GM23248 (cell line): ENCODE results near the gene ZIC4. TPM values are rescaled to one million over a fixed set of nuclear protein-coding genes. Genes with fewer than 3 reads are reported as not detected.

Experiments used
- DNase-seq: peaks from one replicate; pipeline ENCODE4 v3.0.0-alpha.2; 2015
- H2AFZ ChIP-seq: fragments of 200-600 bp; sonication (generic); 2 replicates; pipeline ENCODE4 v1.6.1; 2016; ENCODE audit warnings: antibody characterized with exemption
- H3F3A ChIP-seq: fragments of 200-600 bp; sonication (generic); 2 replicates; pipeline ENCODE4 v1.6.1; 2016; ENCODE audit warnings: mild to moderate bottlenecking, antibody characterized with exemption, mixed run types; ENCODE audit not compliant: insufficient read depth
- H3K27ac ChIP-seq: fragments of 200-600 bp; sonication (generic); 2 replicates; pipeline ENCODE4 v1.5.1; 2016; ENCODE audit warnings: mild to moderate bottlenecking
- H3K27me3 ChIP-seq: fragments of 200-600 bp; sonication (generic); replicated peaks from 2 replicates; pipeline ENCODE4 v1.6.1; 2016; ENCODE audit warnings: mild to moderate bottlenecking; ENCODE audit not compliant: insufficient read depth
- H3K36me3 ChIP-seq: fragments of 200-600 bp; sonication (generic); 2 replicates; pipeline ENCODE4 v1.6.1; 2016; ENCODE audit warnings: low read depth, mild to moderate bottlenecking
- H3K4me1 ChIP-seq: fragments of 200-600 bp; sonication (generic); 2 replicates; pipeline ENCODE4 v1.6.1; 2016; ENCODE audit warnings: mild to moderate bottlenecking; ENCODE audit not compliant: insufficient read depth
- H3K4me2 ChIP-seq: fragments of 200-600 bp; sonication (generic); one replicate; pipeline ENCODE4 v1.6.1; 2016; ENCODE audit warnings: mild to moderate bottlenecking; ENCODE audit not compliant: unreplicated experiment
- H3K4me3 ChIP-seq: fragments of 200-600 bp; sonication (generic); 2 replicates; pipeline ENCODE4 v1.5.1; 2016; ENCODE audit warnings: mild to moderate bottlenecking
- H3K79me2 ChIP-seq: fragments of 200-600 bp; sonication (generic); 2 replicates; pipeline ENCODE4 v1.6.1; 2016; ENCODE audit warnings: mild to moderate bottlenecking; ENCODE audit not compliant: insufficient read depth
- H3K9ac ChIP-seq: fragments of 200-600 bp; sonication (generic); 2 replicates; pipeline ENCODE4 v1.6.1; 2016; ENCODE audit warnings: mild to moderate bottlenecking
- H3K9me2 ChIP-seq: fragments of 200-600 bp; sonication (generic); 2 replicates; pipeline ENCODE4 v1.6.1; 2016; ENCODE audit warnings: mixed run types, mild to moderate bottlenecking, moderate library complexity; ENCODE audit not compliant: insufficient read depth
- H3K9me3 ChIP-seq: fragments of 200-600 bp; sonication (generic); one replicate; pipeline ENCODE4 v1.6.1; 2017; ENCODE audit warnings: low read depth
- H4K20me1 ChIP-seq: fragments of 200-600 bp; sonication (generic); 2 replicates; pipeline ENCODE4 v1.6.0; 2016; ENCODE audit not compliant: insufficient read depth
- EZH2 ChIP-seq: fragments of 200-600 bp; sonication (generic); IDR thresholded peaks from 2 replicates; pipeline ENCODE4 v1.6.1; 2018; ENCODE audit warnings: antibody characterized with exemption, mild to moderate bottlenecking; ENCODE audit not compliant: insufficient read depth, poor library complexity, severe bottlenecking
- EZH2phosphoT487 ChIP-seq: fragments of 200-600 bp; sonication (generic); IDR thresholded peaks from 2 replicates; pipeline ENCODE4 v1.6.1; 2018; ENCODE audit warnings: antibody characterized with exemption, moderate library complexity, mild to moderate bottlenecking, low read depth; ENCODE audit not compliant: insufficient read depth
- WGBS, 2 experiments: methylation state at CpG; one replicate each; pipeline ENCODE4 v1.1.6; 2015 to 2017; ENCODE audit warnings: low lambda C conversion rate in 2 of 2, low coverage in 1 of 2; ENCODE audit errors: missing lambda C conversion rate in 2 of 2; 5-methylcytosine and 5-hydroxymethylcytosine counted together
- in situ Hi-C: fragments of 300-500 bp; cut with MboI; formaldehyde crosslinking; loops from 2 replicates; pipeline ENCODE4 v1.15.0; 2020
- polyA plus RNA-seq: library from polyadenylated mRNA; unstranded; fragments of >200 nt; fragmentation: Nextera tagmentation; extraction: Ambion mirVana; gene quantifications from 2 replicates; pipeline ENCODE4 v1.2.1, GENCODE V29; 2016
- total RNA-seq: library from RNA; depleted of rRNA; stranded (reverse); fragments of >200 nt; shearing (Covaris generic); gene quantifications from 2 replicates; pipeline ENCODE4 v1.2.3, GENCODE V29; 2014

The ZIC4 gene
- total and polyA plus RNA-seq, 2 experiments from 2014 or later, result 4.3 to 7.0 TPM

DNA sequence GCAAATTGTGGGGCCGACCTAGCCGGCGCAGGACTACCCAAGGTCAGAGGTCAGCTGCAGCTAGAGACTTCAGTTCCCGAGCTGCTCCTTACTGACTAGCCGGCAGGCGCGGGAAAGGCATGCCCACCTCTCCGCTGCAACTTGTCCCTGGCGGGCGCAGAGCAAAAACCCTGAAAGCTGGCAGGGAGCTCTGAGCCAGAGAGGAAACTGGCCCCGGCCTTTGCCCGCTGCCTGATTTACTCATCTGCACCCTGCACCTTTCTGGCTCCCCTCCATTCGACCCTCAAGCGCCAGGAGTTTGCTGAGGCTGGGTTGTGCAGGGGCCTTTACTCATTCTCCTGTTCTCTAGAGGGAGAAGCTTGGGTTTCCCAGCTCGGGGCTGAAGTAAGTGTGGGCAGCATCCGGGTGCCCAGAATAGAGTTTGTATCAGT, 1.5 kb downstream of the ZIC4 start:
- peaks cover 2% of the 10 kb centered on the region; the same call in 1 of the 2 replicates for H3K4me1 ChIP-seq
- H2AFZ ChIP-seq, result no peak overlapping the region
- no peak overlapping the region for H3K4me2 ChIP-seq
- H3F3A ChIP-seq, result peaks cover 7% of the 10 kb centered on the region; the same call in 1 of the 2 replicates
- no peak overlapping the region for H3K9ac ChIP-seq
- TF ChIP-seq EZH2phosphoT487 (no peak), EZH2 (no peak)
- H3K79me2 ChIP-seq, result peaks cover 87% of the 10 kb centered on the region
- no peaks in the 10 kb centered on the region for H3K9me3 ChIP-seq
- no peak overlapping the region for H3K27ac ChIP-seq
- DNase-seq, result no peak
- no peaks in the 10 kb centered on the region for H3K36me3 ChIP-seq
- 93% methylated on average over 16 of the region's 16 CpGs for WGBS, 2 experiments
- in situ Hi-C loops, result no loop called here
- H3K27me3 ChIP-seq, result no peaks in the 10 kb centered on the region
- no peaks in the 10 kb centered on the region for H4K20me1 ChIP-seq
- H3K4me3 ChIP-seq, result no peak overlapping the region
- no peaks in the 10 kb centered on the region for H3K9me2 ChIP-seq

DNA sequence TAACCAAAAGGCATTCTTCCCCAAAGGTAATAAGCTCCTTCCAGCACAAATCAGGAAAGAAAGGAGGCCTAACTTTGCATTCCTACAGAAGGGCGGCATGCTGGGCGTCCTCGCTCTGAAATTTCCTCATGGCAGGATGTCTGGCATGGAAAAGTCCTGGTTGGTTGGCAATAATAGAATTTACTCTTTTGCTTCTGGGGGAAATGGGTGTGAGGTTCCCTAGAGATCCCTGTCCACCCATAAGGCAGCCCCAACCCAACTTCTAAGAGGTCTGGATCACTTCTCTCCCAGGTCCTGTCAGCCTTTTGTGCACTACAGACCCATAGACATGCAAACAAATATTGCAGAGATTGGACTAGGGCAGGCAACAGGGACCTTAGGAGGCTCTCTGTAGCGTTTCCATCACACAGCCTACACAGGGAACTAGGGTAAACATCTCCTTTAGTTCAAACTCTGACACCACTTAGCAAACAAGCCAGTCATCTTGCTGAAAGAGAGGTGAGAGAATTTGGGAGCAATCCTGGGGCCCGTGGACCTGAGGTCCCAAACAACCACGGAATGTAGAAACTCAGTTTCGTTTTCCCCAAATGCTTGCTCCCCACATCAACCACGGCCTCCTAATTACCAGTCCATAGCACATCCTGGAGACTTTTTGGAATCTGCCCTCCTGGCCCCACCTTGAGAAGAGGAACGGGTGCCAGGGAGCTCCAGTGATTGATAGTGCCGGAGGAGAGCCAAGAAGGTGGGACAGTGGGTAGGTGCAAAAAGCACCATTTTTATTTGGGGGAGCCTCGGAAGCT, 2.1 kb downstream of the ZIC4 start:
- WGBS, 2 experiments, result 79 to 84% methylated on average over 11 of the region's 11 CpGs
- Histone ChIP-seq H3K9me3 (no peaks in the 10 kb centered on the region), H3K4me2 (no peak overlapping the region), H3K79me2 (peaks cover 87% of the 10 kb centered on the region), H3K4me3 (no peak overlapping the region), H2AFZ (no peak overlapping the region), H3K4me1 (peaks cover 4% of the 10 kb centered on the region; the same call in 1 of the 2 replicates), H3F3A (peaks cover 7% of the 10 kb centered on the region; the same call in 1 of the 2 replicates), H3K27me3 (no peaks in the 10 kb centered on the region), H3K9me2 (no peaks in the 10 kb centered on the region), H3K9ac (no peak overlapping the region), H4K20me1 (no peaks in the 10 kb centered on the region), H3K27ac (no peak overlapping the region), H3K36me3 (no peaks in the 10 kb centered on the region)
- DNase-seq, result no peak
- TF ChIP-seq EZH2phosphoT487 (no peak), EZH2 (no peak)
- in situ Hi-C loops, result no loop called here

DNA sequence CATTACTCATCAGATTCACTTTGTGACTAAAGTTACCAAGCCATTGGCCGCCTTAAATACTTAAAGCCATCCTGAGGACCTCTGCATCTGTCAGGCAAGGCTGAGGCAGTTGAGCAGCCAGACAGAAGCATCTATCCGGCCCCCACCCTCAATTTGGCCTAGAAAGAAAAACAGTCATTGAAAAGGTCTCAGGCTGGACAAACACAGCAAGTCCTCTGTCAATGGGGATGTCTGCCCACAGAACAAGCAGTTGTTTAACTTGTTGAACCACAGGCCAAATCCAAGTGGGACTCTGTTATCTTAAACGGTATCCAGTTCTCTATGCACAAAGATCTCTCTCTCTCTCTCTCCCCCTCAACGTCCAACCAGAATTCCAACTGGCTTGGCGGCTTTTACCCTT, 2.8 kb downstream of the ZIC4 start:
- TF ChIP-seq EZH2phosphoT487 (no peak), EZH2 (no peak)
- no peak for DNase-seq
- Histone ChIP-seq H3K79me2 (peaks cover 93% of the 10 kb centered on the region), H2AFZ (no peak overlapping the region), H3K9me2 (no peaks in the 10 kb centered on the region), H3K9me3 (no peaks in the 10 kb centered on the region), H3K27me3 (no peaks in the 10 kb centered on the region), H3F3A (peaks cover 7% of the 10 kb centered on the region; the same call in 1 of the 2 replicates), H3K4me1 (peaks cover 4% of the 10 kb centered on the region; the same call in 1 of the 2 replicates), H3K27ac (no peak overlapping the region), H3K9ac (no peak overlapping the region), H3K36me3 (no peaks in the 10 kb centered on the region), H3K4me3 (no peak overlapping the region), H3K4me2 (no peak overlapping the region), H4K20me1 (no peaks in the 10 kb centered on the region)
- whole genome bisulfite sequencing, 2 experiments, result 91 to 97% methylated on average over 5 of the region's 5 CpGs
- in situ Hi-C loops, result no loop called here

DNA sequence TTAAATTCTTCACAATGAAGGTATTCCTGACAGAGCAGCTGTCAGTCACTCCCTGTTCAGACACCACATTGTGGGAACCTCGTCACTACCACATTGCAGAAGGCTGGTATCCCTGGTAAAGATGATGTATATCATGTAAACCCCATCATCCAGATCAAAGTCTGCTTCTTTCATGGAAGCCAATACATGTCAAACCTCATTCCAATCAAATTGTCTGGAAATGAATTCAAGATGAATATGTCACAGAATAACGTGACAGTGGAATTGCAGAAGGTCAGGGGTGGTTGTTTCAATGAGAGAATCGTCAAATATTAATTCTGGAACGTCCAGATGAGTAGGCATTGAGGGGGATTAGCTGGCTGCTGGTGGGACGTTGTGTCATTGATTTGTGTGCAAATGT, 4.2 kb downstream of the ZIC4 start:
- no peak for TF ChIP-seq EZH2
- no peak for TF ChIP-seq EZH2phosphoT487
- Histone ChIP-seq H3K4me3 (no peak overlapping the region), H3K79me2 (peaks cover 93% of the 10 kb centered on the region), H3K36me3 (no peaks in the 10 kb centered on the region), H2AFZ (no peak overlapping the region), H3K27ac (no peak overlapping the region), H3K27me3 (no peaks in the 10 kb centered on the region), H3K9me2 (no peaks in the 10 kb centered on the region), H3K4me2 (no peak overlapping the region), H3K9ac (no peak overlapping the region), H3K4me1 (peaks cover 4% of the 10 kb centered on the region; the same call in 1 of the 2 replicates), H3K9me3 (no peaks in the 10 kb centered on the region), H3F3A (no peaks in the 10 kb centered on the region), H4K20me1 (no peaks in the 10 kb centered on the region)
- in situ Hi-C loops, result no loop called here
- DNase-seq, result no peak
- 57 to 63% methylated on average over 5 of the region's 5 CpGs for WGBS, 2 experiments
